Measurements from ENCODE around the gene PLXNA4. TPM values are rescaled to one million over a fixed set of nuclear protein-coding genes. Genes with fewer than 3 reads are reported as not detected.
A peak's percentile ranks its signal among the peaks of the same experiment; 100 is the strongest.

The PLXNA4 gene
- total RNA-seq, 1 donor from 2014 or later = 5.2 TPM

GRCh38 chr7:132164558-132165125 is 411.6 kb downstream of the PLXNA4 start:
- DNase-seq (ENCODE audit: low spot score in 2 of 2, unreplicated experiment in 2 of 2) = no peak
- Mint-ChIP-seq H3K4me3 (no peak overlapping the region), H3K27ac (no peak overlapping the region), H3K36me3 (no peaks in the 10 kb centered on the region), H3K27me3 (ENCODE audit: low read depth) (peaks cover 50% of the 10 kb centered on the region), H3K4me1 (peaks cover 29% of the 10 kb centered on the region), H3K9me3 (no peaks in the 10 kb centered on the region)
- TF ChIP-seq, protein P1, sequence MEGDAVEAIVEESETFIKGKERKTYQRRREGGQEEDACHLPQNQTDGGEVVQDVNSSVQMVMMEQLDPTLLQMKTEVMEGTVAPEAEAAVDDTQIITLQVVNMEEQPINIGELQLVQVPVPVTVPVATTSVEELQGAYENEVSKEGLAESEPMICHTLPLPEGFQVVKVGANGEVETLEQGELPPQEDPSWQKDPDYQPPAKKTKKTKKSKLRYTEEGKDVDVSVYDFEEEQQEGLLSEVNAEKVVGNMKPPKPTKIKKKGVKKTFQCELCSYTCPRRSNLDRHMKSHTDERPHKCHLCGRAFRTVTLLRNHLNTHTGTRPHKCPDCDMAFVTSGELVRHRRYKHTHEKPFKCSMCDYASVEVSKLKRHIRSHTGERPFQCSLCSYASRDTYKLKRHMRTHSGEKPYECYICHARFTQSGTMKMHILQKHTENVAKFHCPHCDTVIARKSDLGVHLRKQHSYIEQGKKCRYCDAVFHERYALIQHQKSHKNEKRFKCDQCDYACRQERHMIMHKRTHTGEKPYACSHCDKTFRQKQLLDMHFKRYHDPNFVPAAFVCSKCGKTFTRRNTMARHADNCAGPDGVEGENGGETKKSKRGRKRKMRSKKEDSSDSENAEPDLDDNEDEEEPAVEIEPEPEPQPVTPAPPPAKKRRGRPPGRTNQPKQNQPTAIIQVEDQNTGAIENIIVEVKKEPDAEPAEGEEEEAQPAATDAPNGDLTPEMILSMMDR (IDR thresholded peaks at IDR 0.05; ENCODE audit: unreplicated experiment) = no peak

DNA sequence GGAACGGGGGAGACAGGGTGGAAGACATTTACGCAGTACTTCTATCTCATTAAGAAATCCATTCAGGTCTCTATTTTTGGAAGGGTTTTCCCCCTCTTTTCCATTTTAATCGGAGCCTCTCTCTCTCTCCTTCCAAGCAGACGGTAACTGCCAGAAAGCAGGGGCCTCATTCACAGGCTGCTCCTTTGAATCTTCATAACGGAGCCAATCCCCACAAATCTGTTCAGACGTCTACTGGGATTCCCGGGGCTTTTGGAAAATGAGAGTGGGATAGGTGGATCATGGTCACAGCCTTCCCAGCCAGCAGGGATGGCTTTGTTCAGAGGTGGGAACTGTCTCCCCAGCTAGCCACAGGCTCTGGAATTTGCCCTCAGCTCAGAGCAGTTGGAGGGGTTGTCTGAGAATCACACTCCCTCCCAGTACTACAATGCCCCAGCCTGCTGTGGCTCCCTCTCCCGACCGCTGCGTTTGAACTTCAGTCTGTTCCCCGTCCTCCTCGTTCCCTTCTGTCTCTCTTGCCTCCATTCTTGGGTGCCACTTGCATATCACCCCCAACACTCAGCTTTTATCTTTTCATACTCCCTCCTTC is 413.6 kb downstream of the PLXNA4 start:
- H3K4me1 Mint-ChIP-seq = peaks cover 29% of the 10 kb centered on the region
- H3K27ac Mint-ChIP-seq = no peak overlapping the region
- TF ChIP-seq, protein P1 (IDR thresholded peaks at IDR 0.05; ENCODE audit: unreplicated experiment) = no peak
- no peaks in the 10 kb centered on the region for H3K9me3 Mint-ChIP-seq
- no peak overlapping the region for H3K4me3 Mint-ChIP-seq
- H3K36me3 Mint-ChIP-seq = no peaks in the 10 kb centered on the region
- DNase-seq (ENCODE audit: low spot score in 2 of 2, unreplicated experiment in 2 of 2) = no peak
- peaks cover 53% of the 10 kb centered on the region for H3K27me3 Mint-ChIP-seq (ENCODE audit: low read depth)

GRCh38 chr7:132161976-132162375 is 414.3 kb downstream of the PLXNA4 start:
- Mint-ChIP-seq H3K36me3 (no peaks in the 10 kb centered on the region), H3K4me1 (peaks cover 29% of the 10 kb centered on the region), H3K27me3 (ENCODE audit: low read depth) (peaks cover 60% of the 10 kb centered on the region), H3K4me3 (no peak overlapping the region), H3K9me3 (no peaks in the 10 kb centered on the region), H3K27ac (no peak overlapping the region)
- TF ChIP-seq, protein P1 (IDR thresholded peaks at IDR 0.05; ENCODE audit: unreplicated experiment) = no peak
- no peak for DNase-seq (ENCODE audit: low spot score in 2 of 2, unreplicated experiment in 2 of 2)

DNA sequence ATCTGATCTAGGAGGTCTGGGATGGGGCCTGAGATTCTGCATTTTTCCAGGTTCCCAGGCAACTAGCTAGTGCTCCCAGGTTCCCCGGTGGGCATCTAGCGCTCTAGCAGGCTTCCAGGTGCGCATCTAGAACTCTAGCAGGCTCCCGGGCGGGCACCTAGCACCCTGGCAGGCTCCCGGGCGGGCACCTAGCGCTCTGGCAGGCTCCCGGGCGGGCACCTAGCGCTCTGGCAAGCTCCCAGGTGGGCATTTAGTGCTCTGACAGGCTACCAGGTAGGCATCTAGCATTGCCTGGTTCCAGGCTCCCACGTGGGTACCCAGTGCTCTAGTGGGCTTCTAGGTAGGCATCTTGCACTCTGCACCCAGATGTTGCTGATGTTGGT is 414.7 kb downstream of the PLXNA4 start:
- H3K27ac Mint-ChIP-seq = no peak overlapping the region
- DNase-seq (ENCODE audit: low spot score in 2 of 2, unreplicated experiment in 2 of 2) = no peak
- peaks cover 29% of the 10 kb centered on the region for H3K4me1 Mint-ChIP-seq
- no peaks in the 10 kb centered on the region for H3K9me3 Mint-ChIP-seq
- TF ChIP-seq, protein P1 (IDR thresholded peaks at IDR 0.05; ENCODE audit: unreplicated experiment) = no peak
- H3K27me3 Mint-ChIP-seq (ENCODE audit: low read depth) = peaks cover 57% of the 10 kb centered on the region
- no peaks in the 10 kb centered on the region for H3K36me3 Mint-ChIP-seq
- H3K4me3 Mint-ChIP-seq = no peak overlapping the region

GRCh38 chr7:132160611-132161532 is 415.4 kb downstream of the PLXNA4 start:
- Mint-ChIP-seq H3K36me3 (no peaks in the 10 kb centered on the region), H3K4me1 (peaks cover 29% of the 10 kb centered on the region), H3K4me3 (no peak overlapping the region), H3K27me3 (ENCODE audit: low read depth) (peaks cover 59% of the 10 kb centered on the region), H3K9me3 (no peaks in the 10 kb centered on the region), H3K27ac (no peak overlapping the region)
- peak in 1 of 2 experiments; percentile 48 for DNase-seq (ENCODE audit: low spot score in 2 of 2, unreplicated experiment in 2 of 2)
- TF ChIP-seq, protein P1 (IDR thresholded peaks at IDR 0.05; ENCODE audit: unreplicated experiment) = no peak
